K562 (cell line): ENCODE data around the gene MMP28. TPM values are rescaled to one million over a fixed set of nuclear protein-coding genes. Genes with fewer than 3 reads are reported as not detected.

Source experiments
- ATF6 ChIP-seq: sonication (generic); formaldehyde crosslinking; IDR thresholded peaks from 2 replicates; pipeline ENCODE4 v1.4.0; 2020; ENCODE audit warnings: mild to moderate bottlenecking, missing genetic modification reagents
- BCL6 ChIP-seq: fragments of 250-450 bp; sonication (Bioruptor Pico); IDR thresholded peaks from 2 replicates; pipeline ENCODE4 v1.4.0; 2020
- C11orf30 ChIP-seq: fragments of 450-650 bp; IDR thresholded peaks from 2 replicates; pipeline ENCODE4 v1.6.1; 2016; ENCODE audit warnings: low read depth, mild to moderate bottlenecking
- CEBPZ ChIP-seq: fragments of 150-350 bp; IDR thresholded peaks from 2 replicates; pipeline ENCODE4 v1.6.1; 2014; ENCODE audit warnings: low read depth, mild to moderate bottlenecking, low read length, borderline replicate concordance
- HNRNPLL ChIP-seq: fragments of 200-400 bp; formaldehyde crosslinking; IDR thresholded peaks from 2 replicates; pipeline ENCODE4 v1.6.1; 2017; ENCODE audit warnings: low read length, low read depth, mild to moderate bottlenecking; ENCODE audit not compliant: poor library complexity, severe bottlenecking
- ILK ChIP-seq: fragments of 450-650 bp; IDR thresholded peaks from 2 replicates; pipeline ENCODE4 v1.6.1; 2016; ENCODE audit warnings: missing genetic modification characterization, low read depth, mild to moderate bottlenecking, missing compliant biosample characterization, moderate library complexity, borderline replicate concordance
- MITF ChIP-seq: IDR thresholded peaks from 2 replicates; pipeline ENCODE4 v1.6.1; 2014; ENCODE audit warnings: antibody characterized with exemption
- NBN ChIP-seq: fragments of 450-650 bp; IDR thresholded peaks from 2 replicates; pipeline ENCODE4 v1.6.1; 2016; ENCODE audit warnings: low read depth, mild to moderate bottlenecking
- NCOA4 ChIP-seq: fragments of 450-650 bp; IDR thresholded peaks from 2 replicates; pipeline ENCODE4 v1.6.1; 2018; ENCODE audit warnings: mild to moderate bottlenecking; ENCODE audit not compliant: partially characterized antibody
- NR1H2 ChIP-seq: sonication (generic); formaldehyde crosslinking; IDR thresholded peaks from 2 replicates; pipeline ENCODE4 v1.4.0; 2020; ENCODE audit warnings: mild to moderate bottlenecking, missing genetic modification reagents
- POLR2H ChIP-seq: IDR thresholded peaks from 2 replicates; pipeline ENCODE4 v1.6.1; 2016; ENCODE audit warnings: missing genetic modification characterization, low read depth, mild to moderate bottlenecking, control low read depth, missing compliant biosample characterization, moderate library complexity
- RAD51 ChIP-seq: fragments of 450-650 bp; IDR thresholded peaks from 2 replicates; pipeline ENCODE4 v1.7.1; 2016; ENCODE audit warnings: low read depth, mild to moderate bottlenecking, borderline replicate concordance
- RBM34 ChIP-seq: fragments of 200-400 bp; formaldehyde crosslinking; IDR thresholded peaks from 2 replicates; pipeline ENCODE4 v1.6.1; 2018; ENCODE audit warnings: low read length, borderline replicate concordance; ENCODE audit not compliant: insufficient read depth
- ZNF263 ChIP-seq: sonication (generic); formaldehyde crosslinking; IDR thresholded peaks from 2 replicates; pipeline ENCODE4 v1.8.0; 2022; ENCODE audit warnings: mild to moderate bottlenecking, missing genetic modification reagents, borderline replicate concordance
- ZNF449 ChIP-seq: fragments of 250-450 bp; sonication (Bioruptor Pico); IDR thresholded peaks from 2 replicates; pipeline ENCODE4 v1.8.0; 2022; ENCODE audit warnings: moderate library complexity, mild to moderate bottlenecking, inconsistent platforms
- ZNF644 ChIP-seq: fragments of 200-800 bp; sonication (Bioruptor generic); IDR thresholded peaks from 2 replicates; pipeline ENCODE4 v1.6.1; 2016; ENCODE audit warnings: low read depth, missing genetic modification characterization, missing compliant biosample characterization
- ZNF717 ChIP-seq: fragments of 250-450 bp; sonication (Bioruptor Pico); IDR thresholded peaks from 2 replicates; pipeline ENCODE4 v1.5.0; 2021
- polyA plus RNA-seq, 8 experiments: library from polyadenylated mRNA; depleted of rRNA in 4 of 8; stranded (reverse) in 5 of 8; unstranded in 3 of 8; fragments of >200 nt; fragmentation: Nextera tagmentation in 2 of 8; fragmentation: Illumina TruSeq in 1 of 8; extraction: Ambion mirVana in 2 of 8; extraction: Trizol in 1 of 8; gene quantifications; 2 replicates each; pipeline versions ENCODE4 v1.2.1 to v1.2.3, GENCODE V29; 2011 to 2014; ENCODE audit warnings: inconsistent platforms in 1 of 8, missing spikeins in 1 of 8
- total RNA-seq, 7 experiments: library from RNA; depleted of rRNA in 6 of 7; stranded (reverse); fragments of >200 nt in 6 of 7; fragmentation: Illumina TruSeq in 2 of 7; extraction: Trizol in 2 of 7; gene quantifications; 2 replicates each; pipeline versions ENCODE4 v1.2.1 to v1.2.3, GENCODE V29; 2011 to 2021; ENCODE audit warnings: low replicate concordance in 1 of 7

Gene MMP28
- total and polyA plus RNA-seq, 9 of the 15 experiments (the other 6 are each of a cell fraction or from before 2014, with no cell fraction given) = not detected

- TF ChIP-seq CEBPZ = no peak
- peak; percentile 78 for TF ChIP-seq HNRNPLL
- no peak for TF ChIP-seq ATF6
- TF ChIP-seq MITF = no peak
- no peak; the same call in 1 of the 2 replicates for TF ChIP-seq ZNF644
- TF ChIP-seq NCOA4 = no peak
- 0 out of 2 replicates have a peak, but pooled peaks have one; percentile 22 for TF ChIP-seq ZNF449
- peak; percentile 97 for TF ChIP-seq POLR2H (tag)
- TF ChIP-seq NBN = no peak; the same call in 1 of the 2 replicates
- no peak for TF ChIP-seq ILK (tag)
- TF ChIP-seq NR1H2 (CRISPR knock-in tag) = no peak
- no peak; the same call in none of the 2 replicates for TF ChIP-seq C11orf30
- TF ChIP-seq ZNF263 (CRISPR knock-in tag) = no peak
- no peak for TF ChIP-seq BCL6 (CRISPR knock-in tag)
- peak; percentile 15; the same call in 1 of the 2 replicates for TF ChIP-seq RAD51
- no peak for TF ChIP-seq RBM34
- TF ChIP-seq ZNF717 (CRISPR knock-in tag) = no peak
Observed at GRCh38 chr17:35808962-35809854, 13.8 kb upstream of the MMP28 start, which contains the start of gene TAF15 (continued).
